A549 (cell line): ENCODE results near the gene CHD1. TPM values are rescaled to one million over a fixed set of nuclear protein-coding genes. Genes with fewer than 3 reads are reported as not detected.

Source experiments
- BCL3 ChIP-seq: fragments of >200 bp; sonication (Bioruptor Twin); formaldehyde crosslinking; IDR thresholded peaks from 3 replicates; pipeline ENCODE4 v1.6.1; 2016
- CBX8 ChIP-seq: fragments of 200-600 bp; sonication (generic); IDR thresholded peaks from 2 replicates; pipeline ENCODE4 v1.6.1; 2016
- EHMT2 ChIP-seq: fragments of 200-600 bp; sonication (generic); IDR thresholded peaks from 2 replicates; pipeline ENCODE4 v1.6.1; 2016; ENCODE audit warnings: antibody characterized with exemption, low read depth, mild to moderate bottlenecking, moderate library complexity
- FOSB ChIP-seq: fragments of 250-450 bp; sonication (Bioruptor Pico); IDR thresholded peaks from 2 replicates; pipeline ENCODE4 v1.5.0; 2020; ENCODE audit warnings: mild to moderate bottlenecking, moderate library complexity
- FOSL2 ChIP-seq, 2 experiments: fragments of 450-650 bp in 1 of 2; fragments of >200 bp in 1 of 2; sonication (Bioruptor Twin) in 1 of 2; formaldehyde crosslinking; IDR thresholded peaks; 2 replicates each; pipeline versions ENCODE4 v1.5.0 to v1.6.1; 2016 to 2020; ENCODE audit warnings: mild to moderate bottlenecking in 1 of 2, moderate library complexity in 1 of 2
- GATA3 ChIP-seq: IDR thresholded peaks from 2 replicates; pipeline ENCODE4 v1.6.1; 2012; ENCODE audit warnings: borderline replicate concordance
- HDAC2 ChIP-seq: fragments of 200-600 bp; sonication (generic); IDR thresholded peaks from 2 replicates; pipeline ENCODE4 v1.6.1; 2016
- HEYL ChIP-seq: fragments of 250-450 bp; sonication (Bioruptor Pico); IDR thresholded peaks from 2 replicates; pipeline ENCODE4 v1.8.0; 2021; ENCODE audit warnings: mild to moderate bottlenecking, moderate library complexity
- HOXA7 ChIP-seq: fragments of 250-450 bp; sonication (Bioruptor Pico); IDR thresholded peaks from 2 replicates; pipeline ENCODE4 v1.5.0; 2020; ENCODE audit warnings: mild to moderate bottlenecking, moderate library complexity
- HOXB13 ChIP-seq: fragments of 250-450 bp; sonication (Bioruptor Pico); IDR thresholded peaks from 2 replicates; pipeline ENCODE4 v1.5.0; 2020; ENCODE audit warnings: low read depth, mild to moderate bottlenecking, moderate library complexity
- HOXB5 ChIP-seq: fragments of 250-450 bp; sonication (Bioruptor Pico); IDR thresholded peaks from 2 replicates; pipeline ENCODE4 v1.5.0; 2020; ENCODE audit warnings: mild to moderate bottlenecking, moderate library complexity
- JUNB ChIP-seq: fragments of >200 bp; sonication (Bioruptor Twin); formaldehyde crosslinking; IDR thresholded peaks from 2 replicates; pipeline ENCODE4 v1.6.1; 2016
- KDM1A ChIP-seq: fragments of 200-600 bp; sonication (generic); IDR thresholded peaks from 2 replicates; pipeline ENCODE4 v1.6.1; 2016; ENCODE audit warnings: low read depth, mild to moderate bottlenecking
- KDM5A ChIP-seq: fragments of 200-600 bp; sonication (generic); IDR thresholded peaks from 2 replicates; pipeline ENCODE4 v1.6.1; 2016; ENCODE audit warnings: antibody characterized with exemption, mild to moderate bottlenecking
- MAX ChIP-seq: IDR thresholded peaks from 2 replicates; pipeline ENCODE4 v1.6.1; 2012
- MAZ ChIP-seq: fragments of 150-350 bp; IDR thresholded peaks from 2 replicates; pipeline ENCODE4 v1.6.1; 2014; ENCODE audit warnings: antibody characterized with exemption, low read depth, low read length, borderline replicate concordance
- MYC ChIP-seq: IDR thresholded peaks from 2 replicates; pipeline ENCODE4 v1.6.1; 2012; ENCODE audit warnings: mild to moderate bottlenecking, inconsistent platforms, low read length, improper control_type of control experiment, borderline replicate concordance
- NFE2L2 ChIP-seq: fragments of 150-350 bp; conservative IDR thresholded peaks from 2 replicates; pipeline ENCODE4 v1.6.1; 2014; ENCODE audit warnings: low read length
- NR3C1 ChIP-seq: fragments of >200 bp; sonication (Bioruptor Twin); formaldehyde crosslinking; IDR thresholded peaks from 3 replicates; pipeline ENCODE4 v1.6.1; 2017
- PBX3 ChIP-seq: IDR thresholded peaks from 2 replicates; pipeline ENCODE4 v1.6.1; 2012
- POLR2A ChIP-seq: IDR thresholded peaks from 2 replicates; pipeline ENCODE4 v1.6.1; 2012; ENCODE audit warnings: mild to moderate bottlenecking, low read length
- POLR2AphosphoS2 ChIP-seq: conservative IDR thresholded peaks from 2 replicates; pipeline ENCODE4 v1.6.1; 2012; ENCODE audit warnings: low read length, improper control_type of control experiment, inconsistent platforms
- RAD21 ChIP-seq, 2 experiments: fragments of >200 bp in 1 of 2; sonication (Bioruptor Twin) in 1 of 2; formaldehyde crosslinking in 1 of 2; IDR thresholded peaks in 1 of 2; conservative IDR thresholded peaks in 1 of 2; 2 replicates in 1 of 2; 3 replicates in 1 of 2; pipeline ENCODE4 v1.6.1; 2012 to 2018; ENCODE audit warnings: inconsistent platforms in 1 of 2
- RCOR1 ChIP-seq: fragments of 150-350 bp; IDR thresholded peaks from 2 replicates; pipeline ENCODE4 v1.6.1; 2014; ENCODE audit warnings: antibody characterized with exemption, low read length, low read depth
- RNF2 ChIP-seq: fragments of 200-600 bp; sonication (generic); IDR thresholded peaks from 2 replicates; pipeline ENCODE4 v1.6.1; 2016; ENCODE audit warnings: low read depth, mild to moderate bottlenecking, antibody characterized with exemption, moderate library complexity, borderline replicate concordance
- SREBF2 ChIP-seq: fragments of 450-650 bp; IDR thresholded peaks from 2 replicates; pipeline ENCODE4 v1.6.1; 2014; ENCODE audit warnings: mild to moderate bottlenecking, moderate library complexity
- TP53 ChIP-seq: fragments of 250-450 bp; sonication (Bioruptor Pico); IDR thresholded peaks from 2 replicates; pipeline ENCODE4 v1.5.0; 2021; ENCODE audit warnings: mild to moderate bottlenecking, moderate library complexity
- USF2 ChIP-seq: fragments of 450-650 bp; IDR thresholded peaks from 2 replicates; pipeline ENCODE4 v1.6.1; 2014; ENCODE audit warnings: antibody characterized with exemption
- ZNF302 ChIP-seq: fragments of 250-450 bp; sonication (Bioruptor Pico); IDR thresholded peaks from 2 replicates; pipeline ENCODE4 v1.9.0; 2021; ENCODE audit warnings: inconsistent platforms, mild to moderate bottlenecking, moderate library complexity
- polyA plus RNA-seq, 4 experiments: library from polyadenylated mRNA; depleted of rRNA in 3 of 4; stranded (reverse); fragments of >200 nt; fragmentation: RNase III in 1 of 4; extraction: RNeasy Plus Mini Kit Qiagen cat#74134 plus additional on column Dnase treatment in 1 of 4; gene quantifications; 2 replicates in 3 of 4; 3 replicates in 1 of 4; pipeline ENCODE4 v1.2.3, GENCODE V29; 2011 to 2017
- TF ChIP-seq, protein P1 (sequence below): fragments of 250-450 bp; sonication (Bioruptor Pico); IDR thresholded peaks from 2 replicates; pipeline ENCODE4 v1.5.0; 2021; ENCODE audit warnings: mild to moderate bottlenecking, moderate library complexity, borderline replicate concordance

CHD1 gene
- polyA plus RNA-seq, 2 of the 4 experiments (the other 2 are of a cell fraction) = 25.9 to 53.9 TPM

GRCh38 chr5:98927989-98928872 lies 576 bp downstream of the CHD1 start (continued):
- TF ChIP-seq POLR2A = peak; percentile 21; the same call in 1 of the 2 replicates
- TF ChIP-seq RCOR1 = no peak
- TF ChIP-seq MAX = peak; percentile 69; the same call in 1 of the 2 replicates
- TF ChIP-seq HOXB13 (CRISPR knock-in tag) = no peak
- TF ChIP-seq NFE2L2 = no peak
- TF ChIP-seq KDM1A = no peak
- no peak for TF ChIP-seq FOSB (CRISPR knock-in tag)
- no peak for TF ChIP-seq ZNF302
- TF ChIP-seq RNF2 = no peak
- TF ChIP-seq RAD21 (conservative IDR thresholded peaks at IDR 0.05 in 1 of 2, IDR thresholded peaks at IDR 0.05 in 1 of 2) = no peak
- TF ChIP-seq KDM5A = no peak
- no peak for TF ChIP-seq FOSL2 (IDR thresholded peaks at IDR 0.05)
- no peak for TF ChIP-seq FOSL2 (CRISPR knock-in tag; IDR thresholded peaks at IDR 0.05)
- no peak for TF ChIP-seq EHMT2
- TF ChIP-seq HEYL = no peak
- TF ChIP-seq USF2 = no peak
- TF ChIP-seq, protein P1, sequence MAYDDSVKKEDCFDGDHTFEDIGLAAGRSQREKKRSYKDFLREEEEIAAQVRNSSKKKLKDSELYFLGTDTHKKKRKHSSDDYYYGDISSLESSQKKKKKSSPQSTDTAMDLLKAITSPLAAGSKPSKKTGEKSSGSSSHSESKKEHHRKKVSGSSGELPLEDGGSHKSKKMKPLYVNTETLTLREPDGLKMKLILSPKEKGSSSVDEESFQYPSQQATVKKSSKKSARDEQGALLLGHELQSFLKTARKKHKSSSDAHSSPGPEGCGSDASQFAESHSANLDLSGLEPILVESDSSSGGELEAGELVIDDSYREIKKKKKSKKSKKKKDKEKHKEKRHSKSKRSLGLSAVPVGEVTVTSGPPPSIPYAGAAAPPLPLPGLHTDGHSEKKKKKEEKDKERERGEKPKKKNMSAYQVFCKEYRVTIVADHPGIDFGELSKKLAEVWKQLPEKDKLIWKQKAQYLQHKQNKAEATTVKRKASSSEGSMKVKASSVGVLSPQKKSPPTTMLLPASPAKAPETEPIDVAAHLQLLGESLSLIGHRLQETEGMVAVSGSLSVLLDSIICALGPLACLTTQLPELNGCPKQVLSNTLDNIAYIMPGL (CRISPR knock-in tag) = no peak
- peak; percentile 71; the same call in 1 of the 2 replicates for TF ChIP-seq MYC
- TF ChIP-seq JUNB = no peak
- no peak for TF ChIP-seq MAZ
- TF ChIP-seq GATA3 = no peak
- TF ChIP-seq CBX8 = no peak
- TF ChIP-seq PBX3 = no peak
- no peak for TF ChIP-seq HOXA7
- no peak for TF ChIP-seq SREBF2
- no peak for TF ChIP-seq TP53 (CRISPR knock-in tag)
- TF ChIP-seq BCL3 = no peak; the same call in 2 of the 3 replicates
- no peak for TF ChIP-seq POLR2AphosphoS2
- no peak for TF ChIP-seq HDAC2
- no peak for TF ChIP-seq HOXB5 (CRISPR knock-in tag)
- no peak for TF ChIP-seq NR3C1
